ENCODE measurements around the gene TRMT1L. TPM values are rescaled to one million over a fixed set of nuclear protein-coding genes. Genes with fewer than 3 reads are reported as not detected.

TRMT1L gene
- total RNA-seq, 1 experiment from 2014 or later, result 11.3 TPM

DNA sequence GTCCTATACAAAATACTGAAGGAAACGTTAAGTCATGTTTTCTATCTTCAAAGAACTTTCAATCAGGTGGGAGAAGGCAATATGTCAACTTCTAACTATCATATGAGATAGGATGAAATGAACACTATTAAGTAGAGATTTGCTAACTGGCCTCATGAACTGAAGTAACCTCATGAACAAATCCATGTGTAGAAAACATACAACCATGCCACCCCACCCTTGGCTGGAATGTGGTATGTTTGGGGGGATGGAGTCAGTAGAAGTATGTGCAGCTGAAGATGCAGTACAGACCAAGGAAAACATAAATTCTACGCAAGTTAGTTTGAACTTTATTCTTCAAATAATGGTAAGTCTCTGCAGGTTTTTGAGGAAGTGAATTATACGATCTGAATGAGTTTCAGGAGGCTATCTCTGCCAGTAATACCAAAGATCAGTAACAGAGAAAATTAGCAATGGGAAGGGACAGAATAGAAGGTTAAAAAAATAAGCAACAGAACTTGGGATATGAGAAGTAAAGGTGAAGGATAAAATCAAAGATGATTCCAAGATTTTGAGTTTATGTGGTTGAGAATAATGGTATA, 4.5 kb downstream of the TRMT1L start:
- Histone ChIP-seq H3K9ac (ENCODE audit: low read length) (no peak overlapping the region), H3K4me3 (ENCODE audit: low read length) (no peak overlapping the region), H3K9me3 (ENCODE audit: low read length) (no peaks in the 10 kb centered on the region), H3K9me2 (replicated peaks; ENCODE audit: low read length) (no peaks in the 10 kb centered on the region), H3K4me1 (ENCODE audit: insufficient read depth, low read length) (peaks cover 12% of the 10 kb centered on the region), H3K27ac (ENCODE audit: low read length) (no peak overlapping the region), H2AFZ (ENCODE audit: low read length) (no peak overlapping the region), H3K36me3 (ENCODE audit: low read depth, low read length) (no peaks in the 10 kb centered on the region), H3K27me3 (ENCODE audit: low read length) (no peaks in the 10 kb centered on the region), H3F3A (ENCODE audit: low read length, unreplicated experiment) (no peaks in the 10 kb centered on the region), H3K79me2 (ENCODE audit: low read length) (peaks cover 19% of the 10 kb centered on the region), H4K20me1 (ENCODE audit: low read length) (no peaks in the 10 kb centered on the region), H3K4me2 (ENCODE audit: low read length) (no peak overlapping the region)
- intact Hi-C loops (cut with micrococcal nuclease), result no loop called here
- no peak for DNase-seq
- TF ChIP-seq EZH2phosphoT487 (IDR thresholded peaks at IDR 0.05; ENCODE audit: borderline replicate concordance, low read length) (no peak), EZH2 (IDR thresholded peaks at IDR 0.05; ENCODE audit: low read length, unreplicated experiment) (no peak)
- TF ChIP-seq, protein P1, sequence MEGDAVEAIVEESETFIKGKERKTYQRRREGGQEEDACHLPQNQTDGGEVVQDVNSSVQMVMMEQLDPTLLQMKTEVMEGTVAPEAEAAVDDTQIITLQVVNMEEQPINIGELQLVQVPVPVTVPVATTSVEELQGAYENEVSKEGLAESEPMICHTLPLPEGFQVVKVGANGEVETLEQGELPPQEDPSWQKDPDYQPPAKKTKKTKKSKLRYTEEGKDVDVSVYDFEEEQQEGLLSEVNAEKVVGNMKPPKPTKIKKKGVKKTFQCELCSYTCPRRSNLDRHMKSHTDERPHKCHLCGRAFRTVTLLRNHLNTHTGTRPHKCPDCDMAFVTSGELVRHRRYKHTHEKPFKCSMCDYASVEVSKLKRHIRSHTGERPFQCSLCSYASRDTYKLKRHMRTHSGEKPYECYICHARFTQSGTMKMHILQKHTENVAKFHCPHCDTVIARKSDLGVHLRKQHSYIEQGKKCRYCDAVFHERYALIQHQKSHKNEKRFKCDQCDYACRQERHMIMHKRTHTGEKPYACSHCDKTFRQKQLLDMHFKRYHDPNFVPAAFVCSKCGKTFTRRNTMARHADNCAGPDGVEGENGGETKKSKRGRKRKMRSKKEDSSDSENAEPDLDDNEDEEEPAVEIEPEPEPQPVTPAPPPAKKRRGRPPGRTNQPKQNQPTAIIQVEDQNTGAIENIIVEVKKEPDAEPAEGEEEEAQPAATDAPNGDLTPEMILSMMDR (conservative IDR thresholded peaks at IDR 0.05; ENCODE audit: low read depth, low read length), result no peak
- ChIA-PET CTCF (no interaction called here), POLR2A (ENCODE audit: unreplicated experiment) (interaction anchor here (0.6 kb wide), 1 partner anchor 10 kb away, joined by 7 read pairs; no protein-coding TSS in a partner anchor)
- no TSS peak for BruUV-seq (replicated peaks)
- ATAC-seq, result no peak

DNA sequence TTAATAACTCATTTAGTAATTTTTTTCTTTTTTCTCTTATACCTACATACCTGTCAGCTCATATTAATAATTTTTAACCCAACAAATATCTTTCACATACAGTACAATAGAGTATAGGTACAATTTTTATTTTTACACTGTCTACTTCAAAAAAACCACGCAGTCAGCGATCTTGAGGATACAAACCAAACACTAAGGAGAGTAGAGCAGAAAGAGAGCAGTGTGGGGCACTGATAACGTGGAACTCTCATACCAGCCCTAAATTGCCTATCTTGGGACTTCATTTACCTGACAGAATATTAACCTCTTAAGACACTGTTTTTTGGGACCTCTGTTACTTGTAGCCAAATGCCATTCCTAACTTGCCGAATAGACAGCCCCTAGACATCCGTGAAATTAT, 5.5 kb downstream of the TRMT1L start:
- H3K9me2 ChIP-seq (replicated peaks; ENCODE audit: low read length), result no peaks in the 10 kb centered on the region
- ATAC-seq (no peak), DNase-seq (no peak)
- no peaks in the 10 kb centered on the region for H3K36me3 ChIP-seq (ENCODE audit: low read depth, low read length)
- POLR2A ChIA-PET (ENCODE audit: unreplicated experiment), result no interaction called here
- H3K79me2 ChIP-seq (ENCODE audit: low read length), result peaks cover 16% of the 10 kb centered on the region
- CTCF ChIA-PET, result no interaction called here
- intact Hi-C loops (cut with micrococcal nuclease), result no loop called here
- H2AFZ ChIP-seq (ENCODE audit: low read length), result no peak overlapping the region
- H3K4me3 ChIP-seq (ENCODE audit: low read length), result no peak overlapping the region
- BruUV-seq (replicated peaks), result no TSS peak
- H3F3A ChIP-seq (ENCODE audit: low read length, unreplicated experiment), result no peaks in the 10 kb centered on the region
- no peak overlapping the region for H3K9ac ChIP-seq (ENCODE audit: low read length)
- H3K27me3 ChIP-seq (ENCODE audit: low read length), result no peaks in the 10 kb centered on the region
- peaks cover 12% of the 10 kb centered on the region for H3K4me1 ChIP-seq (ENCODE audit: insufficient read depth, low read length)
- H4K20me1 ChIP-seq (ENCODE audit: low read length), result no peaks in the 10 kb centered on the region
- no peaks in the 10 kb centered on the region for H3K9me3 ChIP-seq (ENCODE audit: low read length)
- H3K4me2 ChIP-seq (ENCODE audit: low read length), result no peak overlapping the region
- TF ChIP-seq, protein P1 (conservative IDR thresholded peaks at IDR 0.05; ENCODE audit: low read depth, low read length), result no peak
- TF ChIP-seq EZH2phosphoT487 (IDR thresholded peaks at IDR 0.05; ENCODE audit: borderline replicate concordance, low read length) (no peak), EZH2 (IDR thresholded peaks at IDR 0.05; ENCODE audit: low read length, unreplicated experiment) (no peak)
- H3K27ac ChIP-seq (ENCODE audit: low read length), result no peak overlapping the region

DNA sequence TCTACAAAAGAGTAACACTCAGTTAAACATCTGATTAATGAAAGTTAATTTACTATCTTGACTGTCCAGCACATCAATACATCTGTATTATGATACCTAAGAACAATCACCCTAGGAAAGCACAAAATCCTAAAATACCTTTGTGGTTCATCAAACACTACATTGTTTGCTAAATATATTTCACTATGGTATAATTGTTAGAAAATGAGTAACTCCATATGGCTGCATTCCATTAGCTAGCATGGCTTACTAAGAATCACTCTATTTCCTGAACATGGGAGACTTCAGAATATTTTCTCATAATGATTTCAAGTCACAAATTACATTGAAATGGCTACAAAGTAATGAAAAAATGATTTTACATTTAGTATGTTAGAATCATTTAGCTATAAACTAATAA, 12.5 kb downstream of the TRMT1L start:
- intact Hi-C loops (cut with micrococcal nuclease), result no loop called here
- ChIA-PET CTCF (no interaction called here), POLR2A (ENCODE audit: unreplicated experiment) (no interaction called here)
- TF ChIP-seq EZH2phosphoT487 (IDR thresholded peaks at IDR 0.05; ENCODE audit: borderline replicate concordance, low read length) (no peak), EZH2 (IDR thresholded peaks at IDR 0.05; ENCODE audit: low read length, unreplicated experiment) (no peak)
- TF ChIP-seq, protein P1 (conservative IDR thresholded peaks at IDR 0.05; ENCODE audit: low read depth, low read length), result no peak
- DNase-seq, result peak; percentile 28
- H3K9ac ChIP-seq (ENCODE audit: low read length), result no peak overlapping the region
- H3F3A ChIP-seq (ENCODE audit: low read length, unreplicated experiment), result no peaks in the 10 kb centered on the region
- no peak overlapping the region for H3K4me2 ChIP-seq (ENCODE audit: low read length)
- H3K27ac ChIP-seq (ENCODE audit: low read length), result no peak overlapping the region
- no TSS peak for BruUV-seq (replicated peaks)
- H3K4me1 ChIP-seq (ENCODE audit: insufficient read depth, low read length), result no peaks in the 10 kb centered on the region
- no peak overlapping the region for H3K4me3 ChIP-seq (ENCODE audit: low read length)
- H3K9me3 ChIP-seq (ENCODE audit: low read length), result no peaks in the 10 kb centered on the region
- H3K27me3 ChIP-seq (ENCODE audit: low read length), result no peaks in the 10 kb centered on the region
- H2AFZ ChIP-seq (ENCODE audit: low read length), result no peak overlapping the region
- H3K9me2 ChIP-seq (replicated peaks; ENCODE audit: low read length), result no peaks in the 10 kb centered on the region
- ATAC-seq, result peak; percentile 20; the same call in 1 of the 2 replicates
- no peaks in the 10 kb centered on the region for H3K36me3 ChIP-seq (ENCODE audit: low read depth, low read length)
- H4K20me1 ChIP-seq (ENCODE audit: low read length), result no peaks in the 10 kb centered on the region
- no peaks in the 10 kb centered on the region for H3K79me2 ChIP-seq (ENCODE audit: low read length)
